ENCODE results near the gene PAOX. TPM values are rescaled to one million over a fixed set of nuclear protein-coding genes. Genes with fewer than 3 reads are reported as not detected.

The PAOX gene
- total and polyA plus RNA-seq, 2 of the 4 experiments (the other 2 are of a cell fraction), result 3.8 to 4.5 TPM

- ChIA-PET CTCF (no interaction called here), POLR2A (ENCODE audit: unreplicated experiment) (no interaction called here)
- Histone ChIP-seq H3K27ac (ENCODE audit: insufficient read depth, low read length) (no peak overlapping the region), H3K36me3 (ENCODE audit: control insufficient read depth, insufficient read depth, low read length) (peaks cover 31% of the 10 kb centered on the region), H2AFZ (replicated peaks; ENCODE audit: low read length, poor library complexity) (no peak overlapping the region), H3K4me2 (ENCODE audit: low read depth, low read length) (no peak overlapping the region), H4K91ac (ENCODE audit: insufficient read depth, low read depth, low read length) (no peak overlapping the region), H4K8ac (ENCODE audit: low read depth in 2 of 2, low read length in 2 of 2) (no peak overlapping the region), H3K56ac (ENCODE audit: extremely low read depth, insufficient read depth, low read length) (no peak overlapping the region), H3K18ac (ENCODE audit: low read depth, low read length) (no peak overlapping the region), H2BK15ac (ENCODE audit: low read depth, low read length) (no peak overlapping the region), H3K79me1 (ENCODE audit: low read depth in 1 of 2, low read length in 2 of 2) (peaks cover 6 to 7% of the 10 kb centered on the region in 2 experiments; a peak in 1 of 4 replicates), H3K9me3 (ENCODE audit: control insufficient read depth, insufficient read depth, low read length) (no peaks in the 10 kb centered on the region), H2BK120ac (ENCODE audit: low read depth, low read length) (no peak overlapping the region), H3K4me3 (ENCODE audit: insufficient read depth, low read depth, low read length) (no peak overlapping the region), H2AK5ac (ENCODE audit: low read depth, low read length) (no peak overlapping the region), H4K5ac (ENCODE audit: low read depth, low read length) (no peak overlapping the region), H2AK9ac (replicated peaks; ENCODE audit: low read depth, low read length, poor library complexity) (no peak overlapping the region), H3K4ac (ENCODE audit: low read depth, low read length) (no peak overlapping the region), H2BK20ac (ENCODE audit: low read depth, low read length) (no peak overlapping the region), H2BK5ac (ENCODE audit: low read depth, low read length, poor library complexity, severe bottlenecking) (no peak overlapping the region), H3K4me1 (ENCODE audit: control insufficient read depth, insufficient read depth, low read length) (no peaks in the 10 kb centered on the region; the same call in 1 of the 2 replicates), H4K20me1 (ENCODE audit: insufficient read depth, low read length) (no peaks in the 10 kb centered on the region; the same call in none of the 2 replicates), H3K9me1 (ENCODE audit: insufficient read depth, low read length) (no peaks in the 10 kb centered on the region), H3K23ac (ENCODE audit: low read depth, low read length) (no peak overlapping the region), H3K9ac (ENCODE audit: low read depth, low read length) (no peak overlapping the region), H3K27me3 (ENCODE audit: control insufficient read depth, insufficient read depth, low read length) (peaks cover 3% of the 10 kb centered on the region; the same call in 1 of the 2 replicates), H3K14ac (replicated peaks; ENCODE audit: low read depth, low read length) (no peak overlapping the region)
- BruUV-seq (replicated peaks), result no TSS peak
- in situ Hi-C loops (cut with MboI; ENCODE audit: low sequenced_read_pairs), result no loop called here
- DNase-seq (no peak), ATAC-seq (ENCODE audit: low read depth) (no peak)
- no peak for TF ChIP-seq POLR2A (IDR thresholded peaks at IDR 0.05; ENCODE audit: low read depth, low read length)
- no peak for TF ChIP-seq MXI1 (IDR thresholded peaks at IDR 0.05; ENCODE audit: borderline replicate concordance, low read depth, low read length)
- TF ChIP-seq CEBPB (IDR thresholded peaks at IDR 0.05; ENCODE audit: low read depth, low read length), result no peak
- TF ChIP-seq FOS (IDR thresholded peaks at IDR 0.05; ENCODE audit: low read depth, low read length), result no peak
- no peak for TF ChIP-seq CTCF (conservative IDR thresholded peaks at IDR 0.05; ENCODE audit: low read depth, low read length)
- TF ChIP-seq RCOR1 (IDR thresholded peaks at IDR 0.05; ENCODE audit: insufficient replicate concordance, low read length), result no peak
- TF ChIP-seq MAFK (IDR thresholded peaks at IDR 0.05; ENCODE audit: low read depth, low read length), result no peak
- TF ChIP-seq MAZ (IDR thresholded peaks at IDR 0.05; ENCODE audit: borderline replicate concordance, low read depth, low read length), result no peak
- TF ChIP-seq BHLHE40 (IDR thresholded peaks at IDR 0.05; ENCODE audit: low read depth, low read length), result no peak
- no peak for TF ChIP-seq NFE2L2 (IDR thresholded peaks at IDR 0.05; ENCODE audit: low read depth, low read length)
- no peak for TF ChIP-seq CHD1 (IDR thresholded peaks at IDR 0.05; ENCODE audit: low read depth, low read length)
- TF ChIP-seq RAD21 (IDR thresholded peaks at IDR 0.05; ENCODE audit: low read length), result no peak
- TF ChIP-seq, protein P1, sequence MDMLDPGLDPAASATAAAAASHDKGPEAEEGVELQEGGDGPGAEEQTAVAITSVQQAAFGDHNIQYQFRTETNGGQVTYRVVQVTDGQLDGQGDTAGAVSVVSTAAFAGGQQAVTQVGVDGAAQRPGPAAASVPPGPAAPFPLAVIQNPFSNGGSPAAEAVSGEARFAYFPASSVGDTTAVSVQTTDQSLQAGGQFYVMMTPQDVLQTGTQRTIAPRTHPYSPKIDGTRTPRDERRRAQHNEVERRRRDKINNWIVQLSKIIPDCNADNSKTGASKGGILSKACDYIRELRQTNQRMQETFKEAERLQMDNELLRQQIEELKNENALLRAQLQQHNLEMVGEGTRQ (IDR thresholded peaks at IDR 0.05; ENCODE audit: low read depth, low read length), result no peak
- no peak for TF ChIP-seq SMC3 (IDR thresholded peaks at IDR 0.05; ENCODE audit: low read depth, low read length)
- TF ChIP-seq RFX5 (IDR thresholded peaks at IDR 0.05; ENCODE audit: low read depth, low read length), result no peak
- TF ChIP-seq ELK1 (IDR thresholded peaks at IDR 0.05; ENCODE audit: borderline replicate concordance, low read depth, low read length), result no peak
- intact Hi-C loops (cut with micrococcal nuclease), result no loop called here
- dilution Hi-C loops (cut with HindIII; ENCODE audit: low sequenced_read_pairs, unreplicated experiment), result no loop called here
- WGBS, 2 experiments (ENCODE audit: extremely low coverage in 2 of 2, insufficient read length in 1 of 2), result 91% methylated on average over 21 of the region's 34 CpGs; no CpG with 5 or more reads in 1 of the 2 experiments
Observed at GRCh38 chr10:133419211-133419950, 40.3 kb downstream of the PAOX start.
